ENCODE results near the gene RBBP8.

RBBP8 gene

GRCh38 chr18:23066060-23066459, 132.9 kb downstream of the RBBP8 start:
- DNase-seq, result no peak

GRCh38 chr18:23066504-23067039, 133.4 kb downstream of the RBBP8 start:
- DNase-seq, result no peak

GRCh38 chr18:23067236-23067635, 134.1 kb downstream of the RBBP8 start:
- DNase-seq, result no peak

DNA sequence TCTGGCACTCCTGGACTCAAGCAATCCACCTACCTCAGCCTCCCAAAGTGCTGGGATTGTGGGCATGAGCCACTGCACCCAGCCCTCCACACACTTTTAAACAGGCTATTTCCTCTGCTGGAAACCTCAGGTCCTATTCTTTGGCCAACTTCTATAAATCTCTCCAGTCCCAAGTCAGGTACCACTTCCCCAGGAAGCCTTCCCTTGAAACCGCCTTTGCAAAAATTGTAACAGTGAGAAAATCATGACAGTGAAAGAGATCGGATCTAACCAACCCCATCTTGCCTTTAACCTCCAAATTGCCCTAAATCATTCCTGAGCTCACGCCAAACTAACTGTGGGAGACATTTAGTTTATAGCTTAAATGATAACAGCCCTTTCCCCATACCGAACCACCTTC, 134.9 kb downstream of the RBBP8 start:
- no peak for DNase-seq

DNA sequence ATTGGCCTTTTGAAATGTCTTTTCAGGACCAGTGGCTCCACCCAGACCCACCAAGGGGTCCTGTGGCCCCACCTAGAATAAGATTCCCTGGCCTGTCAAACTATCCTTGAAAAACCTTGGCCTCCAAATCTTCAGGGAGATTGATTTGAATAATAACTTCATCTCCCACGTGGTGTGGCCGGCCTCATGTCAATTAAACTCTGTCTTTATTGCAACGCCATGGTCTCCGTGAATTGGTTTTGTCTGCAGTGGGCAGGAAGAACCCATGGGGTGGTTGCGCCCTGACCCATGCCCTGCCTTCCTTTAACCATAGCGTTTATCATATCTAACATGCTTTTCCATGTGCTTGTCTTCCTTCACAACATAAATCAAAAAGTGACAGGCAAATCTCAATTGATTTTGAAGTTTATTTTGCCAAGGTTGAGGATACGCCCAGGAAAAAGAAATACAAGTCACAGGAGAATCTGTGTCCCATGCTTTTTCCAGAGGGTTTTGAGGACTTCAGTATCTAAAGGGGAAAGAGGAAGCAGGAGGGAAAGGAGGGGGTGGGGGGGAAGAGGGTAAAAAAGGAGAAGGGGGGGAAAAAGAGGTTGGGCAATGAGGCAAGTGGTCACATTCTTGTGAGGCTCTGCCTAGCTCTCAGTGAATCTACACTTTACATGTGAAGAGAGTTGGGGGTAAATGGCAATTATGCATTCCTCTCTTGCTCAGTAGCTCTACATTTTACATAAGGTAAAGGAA, 135.6 kb downstream of the RBBP8 start:
- no peak for DNase-seq

GRCh38 chr18:23069481-23069880, 136.4 kb downstream of the RBBP8 start:
- DNase-seq, result peak in 1 of 2 donors; percentile 15

GRCh38 chr18:23069898-23070297, 136.8 kb downstream of the RBBP8 start:
- no peak for DNase-seq

DNA sequence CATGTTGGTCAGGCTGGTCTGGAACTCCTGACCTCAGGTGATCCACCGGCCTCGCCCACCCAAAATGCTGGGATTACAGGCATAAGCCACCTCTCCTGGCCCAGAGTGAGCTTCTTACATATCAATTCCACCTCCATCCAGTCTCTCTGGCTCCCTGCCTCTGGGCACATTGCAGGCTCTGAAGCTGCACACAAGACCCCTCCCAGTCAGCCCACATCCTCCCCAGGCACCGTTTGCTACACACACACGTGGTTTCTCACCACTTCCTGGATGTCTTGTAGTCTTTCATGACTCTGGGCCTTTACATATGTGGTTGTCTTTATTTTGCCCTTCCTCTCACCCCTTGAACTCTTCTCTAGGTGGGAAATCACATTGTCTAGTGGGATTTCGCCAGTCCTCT, 138.2 kb downstream of the RBBP8 start:
- peak; percentile 63 to 67 for DNase-seq

- no peak for DNase-seq
Observed at GRCh38 chr18:23072079-23072478, 139.0 kb downstream of the RBBP8 start.

DNA sequence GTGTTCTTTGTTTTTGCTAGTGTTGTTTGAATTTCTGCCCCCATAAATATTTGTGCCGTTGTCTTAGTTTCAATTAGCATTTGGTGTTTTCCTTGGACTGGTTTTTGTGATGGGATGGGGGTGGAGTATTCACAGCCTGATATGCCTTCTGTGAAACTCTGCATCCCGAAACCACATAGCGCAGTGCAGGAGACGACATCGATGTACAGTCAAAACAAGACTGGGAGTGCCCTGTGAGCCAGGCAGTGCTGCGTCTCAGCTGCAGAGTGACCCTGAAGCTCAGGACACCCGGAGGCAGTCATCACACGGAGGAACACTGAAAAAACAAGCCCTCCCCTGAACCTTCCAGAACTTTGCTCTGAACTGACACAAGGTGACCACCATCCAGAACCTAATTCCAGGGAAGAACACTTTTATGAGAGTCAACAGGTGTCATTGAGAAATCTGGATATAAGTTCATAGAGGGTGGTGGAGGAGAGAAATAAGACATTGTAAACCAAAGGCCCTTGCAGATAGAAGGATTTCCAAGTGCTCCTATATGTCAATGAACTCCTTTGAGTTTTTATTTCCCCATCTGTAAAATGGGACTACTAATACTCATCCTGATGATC, 141.0 kb downstream of the RBBP8 start:
- DNase-seq, result no peak
